Stomach smooth muscle (tissue), 2 donors: Measurements from ENCODE around the gene UROC1.

Source experiments
- H3K27ac ChIP-seq: one replicate; pipeline ENCODE4 v1.7.0; 2013; ENCODE audit warnings: mild to moderate bottlenecking, low read length, inconsistent platforms
- H3K27me3 ChIP-seq, 2 donors: one replicate each; pipeline ENCODE4 v1.7.0; 2013; ENCODE audit warnings: low read length in 2 of 2; ENCODE audit not compliant: insufficient read depth in 2 of 2, control insufficient read depth in 1 of 2
- H3K36me3 ChIP-seq, 2 donors: one replicate each; pipeline ENCODE4 v1.7.0; 2013; ENCODE audit warnings: low read length in 2 of 2; ENCODE audit not compliant: control insufficient read depth in 2 of 2, insufficient read depth in 2 of 2
- H3K4me1 ChIP-seq: one replicate; pipeline ENCODE4 v1.7.0; 2013; ENCODE audit warnings: low read length; ENCODE audit not compliant: control insufficient read depth, insufficient read depth
- H3K4me3 ChIP-seq, 2 donors: one replicate each; pipeline ENCODE4 v1.7.0; 2013; ENCODE audit warnings: low read length in 2 of 2
- H3K9ac ChIP-seq, 2 donors: one replicate each; pipeline ENCODE4 v1.7.0; 2013; ENCODE audit warnings: low read length in 2 of 2, mild to moderate bottlenecking in 1 of 2
- H3K9me3 ChIP-seq, 2 donors: one replicate each; pipeline ENCODE4 v1.7.0; 2013; ENCODE audit warnings: low read length in 2 of 2; ENCODE audit not compliant: control insufficient read depth in 2 of 2
- donor health status: healthy.
- donor health status: Pancreatic carcinoma.

Gene UROC1

GRCh38 chr3:126528800-126529541 is 11.4 kb upstream of the UROC1 start:
- Histone ChIP-seq H3K27ac (no peak overlapping the region), H3K9ac (no peak overlapping the region), H3K9me3 (no peaks in the 10 kb centered on the region), H3K4me1 (peaks cover 1% of the 10 kb centered on the region), H3K36me3 (no peaks in the 10 kb centered on the region), H3K4me3 (no peak overlapping the region), H3K27me3 (peaks cover 10 to 13% of the 10 kb centered on the region in 2 donors)

GRCh38 chr3:126528419-126528799 is 10.8 kb upstream of the UROC1 start:
- H3K9me3 ChIP-seq = no peaks in the 10 kb centered on the region
- peaks cover 14 to 18% of the 10 kb centered on the region in 2 donors for H3K27me3 ChIP-seq
- H3K9ac ChIP-seq = no peak overlapping the region
- H3K4me3 ChIP-seq = no peak overlapping the region
- H3K4me1 ChIP-seq = peaks cover 5% of the 10 kb centered on the region
- H3K36me3 ChIP-seq = no peaks in the 10 kb centered on the region
- H3K27ac ChIP-seq = no peak overlapping the region

GRCh38 chr3:126527455-126528211 is 10.1 kb upstream of the UROC1 start:
- Histone ChIP-seq H3K27me3 (peaks cover 21 to 22% of the 10 kb centered on the region in 2 donors), H3K9me3 (no peaks in the 10 kb centered on the region), H3K9ac (no peak overlapping the region), H3K36me3 (no peaks in the 10 kb centered on the region), H3K4me1 (peaks cover 5% of the 10 kb centered on the region), H3K27ac (no peak overlapping the region), H3K4me3 (no peak overlapping the region)

- H3K9ac ChIP-seq = no peak overlapping the region
- no peak overlapping the region for H3K27ac ChIP-seq
- peaks cover 9% of the 10 kb centered on the region for H3K4me1 ChIP-seq
- no peaks in the 10 kb centered on the region for H3K9me3 ChIP-seq
- H3K27me3 ChIP-seq = peaks cover 21 to 22% of the 10 kb centered on the region in 2 donors
- no peaks in the 10 kb centered on the region for H3K36me3 ChIP-seq
- no peak overlapping the region for H3K4me3 ChIP-seq
Measured at GRCh38 chr3:126527006-126527405, 9.4 kb upstream of the UROC1 start.

GRCh38 chr3:126526668-126527005 is 9.1 kb upstream of the UROC1 start:
- Histone ChIP-seq H3K4me1 (peaks cover 9% of the 10 kb centered on the region), H3K36me3 (no peaks in the 10 kb centered on the region), H3K27me3 (peaks cover 21 to 22% of the 10 kb centered on the region in 2 donors), H3K9ac (no peak overlapping the region), H3K4me3 (no peak overlapping the region), H3K9me3 (no peaks in the 10 kb centered on the region), H3K27ac (no peak overlapping the region)

- Histone ChIP-seq H3K4me1 (peaks cover 9% of the 10 kb centered on the region), H3K9ac (no peak overlapping the region)
Measured at GRCh38 chr3:126525853-126526667, 8.5 kb upstream of the UROC1 start.

GRCh38 chr3:126525091-126525852 is 7.7 kb upstream of the UROC1 start:
- Histone ChIP-seq H3K4me3 (no peak overlapping the region), H3K27ac (no peak overlapping the region), H3K27me3 (peaks cover 21 to 22% of the 10 kb centered on the region in 2 donors), H3K9ac (no peak overlapping the region), H3K9me3 (no peaks in the 10 kb centered on the region), H3K36me3 (no peaks in the 10 kb centered on the region), H3K4me1 (peaks cover 9% of the 10 kb centered on the region)

More at GRCh38 chr3:126525853-126526667, 8.5 kb upstream of the UROC1 start:
- no peaks in the 10 kb centered on the region for H3K9me3 ChIP-seq
- peaks cover 21 to 22% of the 10 kb centered on the region in 2 donors for H3K27me3 ChIP-seq
- no peak overlapping the region for H3K27ac ChIP-seq
- no peak overlapping the region for H3K4me3 ChIP-seq
- H3K36me3 ChIP-seq = no peaks in the 10 kb centered on the region

GRCh38 chr3:126524429-126524988 is 6.9 kb upstream of the UROC1 start:
- Histone ChIP-seq H3K4me3 (peak overlapping the region; percentile 43 to 58), H3K9ac (no peak overlapping the region)

GRCh38 chr3:126523745-126524428 is 6.3 kb upstream of the UROC1 start, which contains the start of gene CHST13:
TSS of gene CHST13 (plus strand) at chr3:126524155. CDS start at chr3:126524333, 178 bp downstream.
- peak within 1 kb of the TSS; percentile 43 to 58 for H3K4me3 ChIP-seq
- H3K36me3 ChIP-seq = no peaks in the 10 kb centered on the region
- H3K27ac ChIP-seq = no peak within 1 kb of the TSS
- H3K4me1 ChIP-seq = peaks cover 9% of the 10 kb centered on the region
- H3K27me3 ChIP-seq = peaks cover 21 to 22% of the 10 kb centered on the region in 2 donors
- no peaks in the 10 kb centered on the region for H3K9me3 ChIP-seq
- no peak within 1 kb of the TSS for H3K9ac ChIP-seq

More at GRCh38 chr3:126524429-126524988, 6.9 kb upstream of the UROC1 start:
- Histone ChIP-seq H3K9me3 (no peaks in the 10 kb centered on the region), H3K36me3 (no peaks in the 10 kb centered on the region), H3K27ac (no peak overlapping the region), H3K4me1 (peaks cover 9% of the 10 kb centered on the region), H3K27me3 (peaks cover 21 to 22% of the 10 kb centered on the region in 2 donors)
